Measurements from ENCODE around the gene CYP4B1.

GRCh38 chr1:46801323-46802055, 2.6 kb downstream of the CYP4B1 start:
- TF ChIP-seq CTCF (IDR thresholded peaks at IDR 0.05; ENCODE audit: insufficient read depth, low read length, poor library complexity, severe bottlenecking) (no peak), EZH2phosphoT487 (conservative IDR thresholded peaks at IDR 0.05; ENCODE audit: low read length) (no peak)

Measured in SU-DHL-6 (cell line).